Lower leg skin (tissue), 4 donors: ENCODE data around the gene PPME1. TPM values are rescaled to one million over a fixed set of nuclear protein-coding genes. Genes with fewer than 3 reads are reported as not detected.
"Not testable (repeated sequence)": the region's sequence is repeated elsewhere in the genome, so short reads cannot be mapped to it uniquely, and the experiment has no call there.

Experiments
- DNase-seq, 2 donors: peaks; one replicate each; pipeline ENCODE4 v3.0.0-alpha.2; 2019; ENCODE audit warnings: low spot score in 2 of 2
- H3K4me3 ChIP-seq: fragments of 200-600 bp; sonication (generic); 2 replicates; pipeline ENCODE4 v1.5.1; 2017; ENCODE audit warnings: mild to moderate bottlenecking, low read depth; ENCODE audit not compliant: poor library complexity, severe bottlenecking
- POLR2A ChIP-seq, 2 donors: fragments of 450-650 bp; IDR thresholded peaks; one replicate each; pipeline ENCODE4 v1.6.1; 2016 to 2017; ENCODE audit warnings: antibody characterized with exemption in 2 of 2, mild to moderate bottlenecking in 1 of 2, moderate library complexity in 1 of 2
- WGBS, 2 donors: methylation state at CpG; one replicate each; pipeline ENCODE4 v1.1.5; 2018; 5-methylcytosine and 5-hydroxymethylcytosine counted together
- intact Hi-C: fragments of 100-400 bp; cut with DNase I; formaldehyde crosslinking; loops from one replicate; pipeline ENCODE4 v1.15.0; 2023; ENCODE audit warnings: low total_unique reads
- total RNA-seq, 4 donors: library from RNA; depleted of rRNA; stranded (reverse); fragments of >200 nt; gene quantifications; one replicate each; pipeline ENCODE4 v1.1.0, GENCODE V29; 2016
- TF ChIP-seq, protein P1 (sequence below), 3 donors: fragments of 450-650 bp; IDR thresholded peaks; one replicate each; pipeline ENCODE4 v1.5.1; 2016; ENCODE audit warnings: antibody characterized with exemption in 3 of 3, mild to moderate bottlenecking in 3 of 3, moderate library complexity in 2 of 3

Gene PPME1, protein sequence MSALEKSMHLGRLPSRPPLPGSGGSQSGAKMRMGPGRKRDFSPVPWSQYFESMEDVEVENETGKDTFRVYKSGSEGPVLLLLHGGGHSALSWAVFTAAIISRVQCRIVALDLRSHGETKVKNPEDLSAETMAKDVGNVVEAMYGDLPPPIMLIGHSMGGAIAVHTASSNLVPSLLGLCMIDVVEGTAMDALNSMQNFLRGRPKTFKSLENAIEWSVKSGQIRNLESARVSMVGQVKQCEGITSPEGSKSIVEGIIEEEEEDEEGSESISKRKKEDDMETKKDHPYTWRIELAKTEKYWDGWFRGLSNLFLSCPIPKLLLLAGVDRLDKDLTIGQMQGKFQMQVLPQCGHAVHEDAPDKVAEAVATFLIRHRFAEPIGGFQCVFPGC
- total RNA-seq: 10 to 100 TPM; 34.7 to 45.7 (median 39.0) TPM

DNA sequence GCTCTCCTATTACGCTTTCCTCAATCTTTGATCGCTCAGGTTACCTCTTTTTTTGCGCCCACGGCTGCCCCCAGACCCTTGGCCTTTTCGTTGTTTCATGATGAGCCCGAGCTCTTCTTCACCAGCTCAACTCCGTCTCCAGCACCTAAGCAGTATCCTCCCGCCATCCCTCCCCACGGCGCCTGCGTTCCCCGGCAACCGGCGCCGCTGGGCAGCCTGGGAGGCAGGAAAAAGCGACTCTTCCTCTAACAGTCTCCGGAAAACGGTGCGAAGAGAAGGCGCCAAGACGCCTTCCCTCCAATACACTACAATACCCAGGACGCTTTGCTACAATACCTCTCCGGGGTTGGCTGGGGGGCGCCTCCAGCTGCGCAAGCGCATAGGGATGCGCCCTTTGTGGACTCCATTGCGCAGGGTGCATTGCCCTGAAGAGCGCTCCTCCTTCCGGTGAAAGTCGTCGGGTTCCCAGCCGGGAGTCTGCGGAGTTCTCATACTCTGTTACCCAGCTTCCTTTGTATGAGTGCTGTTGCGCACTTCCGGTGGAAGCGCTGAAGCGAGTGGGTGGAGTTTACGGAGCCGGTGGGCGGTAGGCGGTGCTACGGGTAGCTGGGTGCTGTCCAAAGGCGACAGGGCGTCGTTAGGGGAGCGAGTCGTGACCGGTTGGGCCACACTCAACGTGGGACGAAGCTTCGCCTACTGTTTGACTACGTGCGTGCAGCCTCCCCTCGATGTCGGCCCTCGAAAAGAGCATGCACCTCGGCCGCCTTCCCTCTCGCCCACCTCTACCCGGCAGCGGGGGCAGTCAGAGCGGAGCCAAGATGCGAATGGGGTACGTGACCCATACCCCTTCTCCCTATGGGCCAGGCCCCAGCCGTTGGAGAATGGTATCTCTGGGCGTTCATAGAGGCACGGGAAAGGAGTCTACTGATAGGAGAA is at the start of gene PPME1, which contains the start of gene C2CD3:
Gene PPME1, plus strand, starts transcription at position 596 of the 936 bp plus-strand sequence. Its CDS starts 133 bp downstream, at position 729.
Gene C2CD3, minus strand, starts transcription at position 309 of the 936 bp plus-strand sequence. Its CDS starts 210 bp downstream, at position 99.
- DNase-seq: peak; percentile 98 to 99
- intact Hi-C loops: no loop called here
- 0 to 1% methylated on average over 45 to 60 of the region's 68 CpGs for WGBS, 2 donors
- TF ChIP-seq POLR2A (IDR thresholded peaks at IDR 0.05): no peak
- TF ChIP-seq, protein P1, sequence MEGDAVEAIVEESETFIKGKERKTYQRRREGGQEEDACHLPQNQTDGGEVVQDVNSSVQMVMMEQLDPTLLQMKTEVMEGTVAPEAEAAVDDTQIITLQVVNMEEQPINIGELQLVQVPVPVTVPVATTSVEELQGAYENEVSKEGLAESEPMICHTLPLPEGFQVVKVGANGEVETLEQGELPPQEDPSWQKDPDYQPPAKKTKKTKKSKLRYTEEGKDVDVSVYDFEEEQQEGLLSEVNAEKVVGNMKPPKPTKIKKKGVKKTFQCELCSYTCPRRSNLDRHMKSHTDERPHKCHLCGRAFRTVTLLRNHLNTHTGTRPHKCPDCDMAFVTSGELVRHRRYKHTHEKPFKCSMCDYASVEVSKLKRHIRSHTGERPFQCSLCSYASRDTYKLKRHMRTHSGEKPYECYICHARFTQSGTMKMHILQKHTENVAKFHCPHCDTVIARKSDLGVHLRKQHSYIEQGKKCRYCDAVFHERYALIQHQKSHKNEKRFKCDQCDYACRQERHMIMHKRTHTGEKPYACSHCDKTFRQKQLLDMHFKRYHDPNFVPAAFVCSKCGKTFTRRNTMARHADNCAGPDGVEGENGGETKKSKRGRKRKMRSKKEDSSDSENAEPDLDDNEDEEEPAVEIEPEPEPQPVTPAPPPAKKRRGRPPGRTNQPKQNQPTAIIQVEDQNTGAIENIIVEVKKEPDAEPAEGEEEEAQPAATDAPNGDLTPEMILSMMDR (IDR thresholded peaks at IDR 0.05): no peak
- peak within 1 kb of the TSS; percentile 69 for H3K4me3 ChIP-seq

DNA sequence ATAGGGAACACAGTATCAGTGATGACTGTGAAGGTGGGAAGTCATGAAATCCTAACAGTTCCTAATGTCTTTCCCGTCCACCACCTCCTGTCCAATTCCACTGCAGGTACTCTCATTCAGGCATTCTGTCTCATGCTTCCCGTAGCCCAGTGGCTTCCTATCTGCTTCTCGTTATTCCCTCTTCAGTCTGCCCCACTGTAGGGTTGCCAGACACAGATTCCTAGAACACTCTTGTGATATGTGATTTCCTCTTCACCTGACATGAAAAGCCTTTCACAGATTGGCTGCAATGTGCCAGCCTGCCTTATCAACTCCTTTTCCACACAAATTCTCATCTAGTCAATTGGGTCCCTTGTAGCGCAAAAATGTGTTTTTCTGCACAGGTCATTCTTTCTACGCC is 49.3 kb upstream of the PPME1 start:
- intact Hi-C loops: no loop called here
- H3K4me3 ChIP-seq: no peak overlapping the region
- DNase-seq: no peak
- WGBS, 2 donors: 95 to 97% methylated on average over 5 of the region's 5 CpGs
- TF ChIP-seq, protein P1 (IDR thresholded peaks at IDR 0.05): no peak
- TF ChIP-seq POLR2A (IDR thresholded peaks at IDR 0.05): no peak

DNA sequence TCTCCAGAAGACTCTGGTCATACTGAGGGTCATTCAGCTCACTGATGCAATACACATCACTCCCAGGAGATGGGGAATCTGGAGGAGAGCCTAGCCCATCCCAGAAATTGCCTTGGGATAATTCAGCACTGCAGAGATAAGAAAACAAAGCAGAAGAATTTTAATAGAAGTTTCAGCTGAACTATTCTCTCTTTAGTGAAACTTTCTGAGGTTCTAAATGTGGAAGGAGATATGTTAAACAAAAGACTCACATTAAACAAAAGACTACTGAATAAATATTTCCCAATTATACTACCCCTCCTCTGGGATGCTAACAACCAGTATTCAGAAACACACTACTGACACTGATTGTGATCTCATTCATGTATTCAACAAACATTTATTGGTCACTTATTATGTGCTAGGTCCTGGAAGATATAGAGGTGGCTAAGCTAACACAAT is 48.1 kb upstream of the PPME1 start:
- intact Hi-C loops: no loop called here
- DNase-seq: no peak
- TF ChIP-seq, protein P1 (IDR thresholded peaks at IDR 0.05): no peak
- TF ChIP-seq POLR2A (IDR thresholded peaks at IDR 0.05): no peak
- no peak overlapping the region for H3K4me3 ChIP-seq

DNA sequence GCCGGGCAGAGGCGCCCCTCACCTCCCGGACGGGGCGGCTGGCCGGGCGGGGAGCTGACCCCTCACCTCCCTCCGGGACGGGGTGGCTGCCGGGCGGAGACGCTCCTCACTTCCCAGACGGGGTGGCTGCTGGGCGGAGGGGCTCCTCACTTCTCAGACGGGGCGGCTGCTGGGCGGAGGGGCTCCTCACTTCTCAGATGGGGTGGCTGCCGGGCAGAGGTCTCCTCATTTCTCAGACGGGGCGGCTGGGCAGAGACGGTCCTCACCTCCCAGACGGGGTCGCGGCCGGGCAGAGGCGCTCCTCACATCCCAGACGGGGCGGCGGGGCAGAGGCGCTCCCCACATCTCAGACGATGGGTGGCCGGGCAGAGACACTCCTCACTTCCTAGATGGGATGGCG is 42.0 kb upstream of the PPME1 start:
- H3K4me3 ChIP-seq, intact Hi-C loops, DNase-seq: not testable (repeated sequence)
- WGBS, 2 donors: 93 to 97% methylated on average over 27 to 29 of the region's 33 CpGs

DNA sequence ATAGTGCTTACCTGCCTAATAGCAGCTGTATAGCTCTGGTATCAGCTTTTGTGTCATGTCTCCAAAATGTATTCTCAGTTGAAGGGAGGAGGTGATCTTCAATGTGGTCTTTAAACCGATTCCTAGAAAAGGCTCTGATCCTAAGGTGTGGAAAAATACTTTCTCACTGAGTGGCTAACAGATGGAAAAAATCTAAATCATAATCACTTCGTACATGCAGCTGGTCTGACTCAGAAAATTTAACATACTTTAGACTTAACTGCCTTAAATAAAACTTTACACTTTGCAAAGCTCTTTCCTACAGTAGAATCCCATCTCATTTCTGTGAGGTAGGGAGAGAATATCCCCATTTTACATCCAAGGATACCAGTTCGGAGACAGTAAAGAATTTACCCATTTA is 38.3 kb upstream of the PPME1 start:
- H3K4me3 ChIP-seq: no peak overlapping the region
- no peak for DNase-seq
- intact Hi-C loops: no loop called here
- no peak for TF ChIP-seq POLR2A (IDR thresholded peaks at IDR 0.05)
- TF ChIP-seq, protein P1 (IDR thresholded peaks at IDR 0.05): no peak
- WGBS, 2 donors: 90 to 92% methylated on average over 3 of the region's 3 CpGs

DNA sequence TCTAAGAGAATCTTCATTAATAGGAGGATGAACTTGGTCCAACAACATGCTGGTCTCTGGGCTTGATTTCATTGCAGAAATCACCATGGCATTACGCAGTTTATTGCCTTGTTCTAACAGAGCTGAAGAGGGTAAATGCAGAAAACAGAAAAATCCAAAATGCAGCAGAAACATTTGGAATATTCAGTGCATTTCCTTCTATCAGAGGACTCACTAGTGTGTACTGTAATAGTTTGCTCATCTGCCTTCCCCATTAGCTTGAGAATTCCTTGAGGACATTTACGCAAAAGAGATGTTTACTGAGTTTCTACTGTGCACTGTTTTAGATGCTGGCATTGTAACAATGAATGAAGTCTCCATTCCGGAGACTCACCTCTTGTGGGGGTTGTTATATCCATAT is 37.7 kb upstream of the PPME1 start:
- no peak overlapping the region for H3K4me3 ChIP-seq

More for the DNA sequence above, 37.7 kb upstream of the PPME1 start:
- intact Hi-C loops: no loop called here
- no peak for DNase-seq
- WGBS, 2 donors: 95 to 97% methylated on average over 3 of the region's 3 CpGs
- TF ChIP-seq, protein P1 (IDR thresholded peaks at IDR 0.05): no peak
- TF ChIP-seq POLR2A (IDR thresholded peaks at IDR 0.05): no peak
